Measurements from ENCODE around the gene FGFR1OP2. TPM values are rescaled to one million over a fixed set of nuclear protein-coding genes. Genes with fewer than 3 reads are reported as not detected.
A peak's percentile ranks its signal among the peaks of the same experiment; 100 is the strongest.

FGFR1OP2 gene
- total RNA-seq, 1 donor from 2014 or later, result 102 TPM

- DNase-seq (ENCODE audit: low read depth in 2 of 2), result no peak
Measured at GRCh38 chr12:27003421-27004381, 65.4 kb downstream of the FGFR1OP2 start.

- DNase-seq (ENCODE audit: low read depth in 2 of 2), result peak in 1 of 2 donors; percentile 36
Measured at GRCh38 chr12:27005495-27005894, 67.2 kb downstream of the FGFR1OP2 start.

- DNase-seq (ENCODE audit: low read depth in 2 of 2), result peak in 1 of 2 donors; percentile 52
Measured at GRCh38 chr12:27006797-27007467, 68.7 kb downstream of the FGFR1OP2 start.

- no peak for DNase-seq (ENCODE audit: low read depth in 2 of 2)
Measured at GRCh38 chr12:27008081-27008480, 69.8 kb downstream of the FGFR1OP2 start.

GRCh38 chr12:27009881-27010301 lies 71.6 kb downstream of the FGFR1OP2 start:
- peak in 1 of 2 donors; percentile 35 for DNase-seq (ENCODE audit: low read depth in 2 of 2)

- DNase-seq (ENCODE audit: low read depth in 2 of 2), result peak in 1 of 2 donors; percentile 44
Measured at GRCh38 chr12:27012239-27012981, 74.1 kb downstream of the FGFR1OP2 start.

GRCh38 chr12:27012982-27013255 lies 74.6 kb downstream of the FGFR1OP2 start:
- DNase-seq (ENCODE audit: low read depth in 2 of 2), result peak in 1 of 2 donors; percentile 19

GRCh38 chr12:27013611-27014084 lies 75.4 kb downstream of the FGFR1OP2 start:
- DNase-seq (ENCODE audit: low read depth in 2 of 2), result peak; percentile 41 to 65

GRCh38 chr12:27014085-27014858 lies 76.0 kb downstream of the FGFR1OP2 start, which contains the start of gene TM7SF3:
Gene TM7SF3 (minus strand): TSS chr12:27014384. CDS start chr12:27014168, 216 bp downstream.
- peak; percentile 91 to 92 for DNase-seq (ENCODE audit: low read depth in 2 of 2)

GRCh38 chr12:27014859-27015729 lies 76.8 kb downstream of the FGFR1OP2 start:
- no peak for DNase-seq (ENCODE audit: low read depth in 2 of 2)

GRCh38 chr12:27015730-27016076 lies 77.4 kb downstream of the FGFR1OP2 start:
- peak; percentile 61 for DNase-seq (ENCODE audit: low read depth in 2 of 2)

Other genes with a start within 250 kb of the FGFR1OP2 start
- gene ITPR2, start 105.3 kb upstream of the FGFR1OP2 start, total RNA-seq, result 14.5 and 31.8 TPM in 2 replicates
- 17.3 and 17.7 TPM in 2 replicates for gene INTS13, start 489 bp upstream of the FGFR1OP2 start, total RNA-seq
- 99.0 and 107 TPM in 2 replicates for gene TM7SF3, start 75.9 kb downstream of the FGFR1OP2 start, total RNA-seq
- 34.7 and 41.9 TPM in 2 replicates for gene MED21, start 84.1 kb downstream of the FGFR1OP2 start, total RNA-seq
- not detected in 2 replicates for gene C12orf71, start 144.1 kb downstream of the FGFR1OP2 start, total RNA-seq

Data from lung microvascular endothelial cell (primary cell).